GM23338 (cell line): ENCODE results near the gene KIAA0232. TPM values are rescaled to one million over a fixed set of nuclear protein-coding genes. Genes with fewer than 3 reads are reported as not detected.

Experiments used
- CTCF ChIP-seq, 2 experiments: fragments of 200-600 bp in 1 of 2; sonication (generic) in 1 of 2; conservative IDR thresholded peaks; 2 replicates each; pipeline versions ENCODE4 v1.5.1 to v1.6.1; 2016 to 2017; ENCODE audit warnings: antibody characterized with exemption in 2 of 2, low read depth in 2 of 2, mild to moderate bottlenecking in 2 of 2, moderate library complexity in 1 of 2
- EZH2phosphoT487 ChIP-seq: fragments of 200-600 bp; sonication (generic); IDR thresholded peaks from one replicate; pipeline ENCODE4 v1.8.1; 2018; ENCODE audit warnings: antibody characterized with exemption; ENCODE audit not compliant: unreplicated experiment
- JUNB ChIP-seq: IDR thresholded peaks from one replicate; pipeline ENCODE4 v1.6.1; 2016; ENCODE audit warnings: antibody characterized with exemption; ENCODE audit not compliant: unreplicated experiment
- REST ChIP-seq: IDR thresholded peaks from one replicate; pipeline ENCODE4 v1.6.1; 2018; ENCODE audit warnings: antibody characterized with exemption; ENCODE audit not compliant: unreplicated experiment
- STAT1 ChIP-seq: IDR thresholded peaks from one replicate; pipeline ENCODE4 v1.6.1; 2016; ENCODE audit warnings: antibody characterized with exemption; ENCODE audit not compliant: unreplicated experiment
- ZNF462 ChIP-seq: fragments of 250-450 bp; sonication (Bioruptor Pico); IDR thresholded peaks from 2 replicates; pipeline ENCODE4 v1.5.0; 2020; ENCODE audit warnings: mild to moderate bottlenecking, moderate library complexity
- polyA plus RNA-seq: library from polyadenylated mRNA; unstranded; fragments of >200 nt; fragmentation: Nextera tagmentation; extraction: Ambion mirVana; gene quantifications from 2 replicates; pipeline ENCODE4 v1.2.1, GENCODE V29; 2016
- total RNA-seq: library from RNA; depleted of rRNA; stranded (reverse); fragments of >200 nt; shearing (Covaris generic); gene quantifications from 2 replicates; pipeline ENCODE4 v1.2.3, GENCODE V29; 2014

The KIAA0232 gene
- total and polyA plus RNA-seq, 2 experiments from 2014 or later: 14.3 to 34.9 TPM

- no peak for TF ChIP-seq ZNF462 (CRISPR knock-in tag)
- no peak for TF ChIP-seq EZH2phosphoT487
- no peak for TF ChIP-seq CTCF (conservative IDR thresholded peaks at IDR 0.05; ENCODE audit: low read depth in 2 of 2)
- no peak for TF ChIP-seq JUNB
- no peak for TF ChIP-seq STAT1
- no peak for TF ChIP-seq REST
These were observed 36.8 kb downstream of the KIAA0232 start (continued) for GRCh38 chr4:6819295-6819694.
